CD1c-positive myeloid dendritic cell (primary cell): ENCODE measurements around the gene MALL.
"Not testable (repeated sequence)": the region's sequence is repeated elsewhere in the genome, so short reads cannot be mapped to it uniquely, and the experiment has no call there.

Experiments
- DNase-seq: peaks from one replicate; pipeline ENCODE4 v3.0.0-alpha.2; 2016; ENCODE audit errors: extremely low spot score

Gene MALL

GRCh38 chr2:110120171-110121051 lies 4.8 kb upstream of the MALL start:
- no peak for DNase-seq

DNA sequence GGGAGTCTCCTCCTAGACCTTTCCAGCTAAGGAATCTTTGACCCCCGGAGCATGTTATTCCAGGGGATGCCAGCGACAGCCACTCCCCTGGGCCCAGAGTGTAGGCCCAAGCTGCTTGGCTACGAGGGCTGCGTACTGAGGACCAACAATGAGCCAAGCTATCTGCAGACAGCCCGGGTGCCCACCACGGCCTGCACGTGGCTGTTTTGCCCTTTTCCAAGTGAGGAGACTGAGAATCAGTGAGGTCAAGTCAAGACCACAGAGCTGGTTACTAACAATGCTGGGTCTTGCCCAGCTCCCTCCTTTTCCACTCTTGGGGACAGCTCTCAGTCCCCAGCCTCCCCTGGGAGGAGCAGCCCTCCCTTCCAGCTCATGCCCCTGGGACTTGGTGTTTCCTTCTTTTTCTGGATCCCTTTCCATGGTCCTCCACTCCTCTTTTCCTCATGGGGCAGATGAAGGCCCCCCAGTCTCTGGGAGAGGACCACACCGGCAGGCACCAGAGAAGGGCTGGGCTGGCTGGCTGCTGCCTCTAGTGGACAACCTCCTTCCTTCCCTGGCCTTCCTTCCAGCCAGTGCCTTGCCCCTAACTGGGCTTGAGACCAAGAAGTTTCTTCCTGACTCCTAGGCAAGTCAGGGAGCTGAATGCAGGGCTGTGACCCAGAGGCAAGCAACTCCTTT lies 550 bp upstream of the MALL start:
- no peak for DNase-seq

GRCh38 chr2:110114831-110115255 lies 779 bp downstream of the MALL start:
- no peak for DNase-seq

DNA sequence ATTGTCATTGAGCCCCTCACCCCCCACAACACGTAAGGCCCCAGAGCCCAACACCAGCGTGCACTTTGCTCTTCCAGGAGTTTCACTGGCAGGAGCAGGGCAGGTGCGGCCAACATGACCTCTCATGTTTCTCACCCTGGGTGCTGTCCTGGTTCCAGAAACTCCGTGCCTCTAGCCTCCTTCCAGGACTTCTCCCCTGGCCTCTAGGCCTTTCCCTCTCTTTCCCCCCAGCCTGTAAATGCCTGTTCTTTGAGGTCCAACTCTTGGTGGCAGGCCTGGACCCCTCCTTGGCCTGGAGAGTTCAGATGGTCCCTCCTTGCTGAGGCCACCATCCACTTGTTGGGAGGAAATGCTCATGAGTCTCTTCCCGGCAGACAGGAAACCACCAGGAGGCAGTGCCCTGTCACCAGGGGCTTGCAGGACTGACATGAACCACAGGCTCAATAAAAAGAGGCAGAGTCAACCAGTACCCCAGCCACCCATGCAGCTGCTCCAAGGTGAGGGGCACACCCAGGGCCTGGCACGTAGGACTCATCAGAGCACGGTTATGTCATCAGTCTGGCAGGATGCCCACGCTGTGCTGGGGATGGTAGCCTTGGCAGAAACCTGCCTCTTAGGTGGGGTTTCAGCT lies 1.5 kb downstream of the MALL start:
- no peak for DNase-seq

- not testable (repeated sequence) for DNase-seq
Measured at GRCh38 chr2:110108291-110108690, 7.3 kb downstream of the MALL start.

GRCh38 chr2:110107092-110108079 lies 8.2 kb downstream of the MALL start:
- DNase-seq = no peak

GRCh38 chr2:110106642-110107041 lies 9.0 kb downstream of the MALL start:
- no peak for DNase-seq

DNA sequence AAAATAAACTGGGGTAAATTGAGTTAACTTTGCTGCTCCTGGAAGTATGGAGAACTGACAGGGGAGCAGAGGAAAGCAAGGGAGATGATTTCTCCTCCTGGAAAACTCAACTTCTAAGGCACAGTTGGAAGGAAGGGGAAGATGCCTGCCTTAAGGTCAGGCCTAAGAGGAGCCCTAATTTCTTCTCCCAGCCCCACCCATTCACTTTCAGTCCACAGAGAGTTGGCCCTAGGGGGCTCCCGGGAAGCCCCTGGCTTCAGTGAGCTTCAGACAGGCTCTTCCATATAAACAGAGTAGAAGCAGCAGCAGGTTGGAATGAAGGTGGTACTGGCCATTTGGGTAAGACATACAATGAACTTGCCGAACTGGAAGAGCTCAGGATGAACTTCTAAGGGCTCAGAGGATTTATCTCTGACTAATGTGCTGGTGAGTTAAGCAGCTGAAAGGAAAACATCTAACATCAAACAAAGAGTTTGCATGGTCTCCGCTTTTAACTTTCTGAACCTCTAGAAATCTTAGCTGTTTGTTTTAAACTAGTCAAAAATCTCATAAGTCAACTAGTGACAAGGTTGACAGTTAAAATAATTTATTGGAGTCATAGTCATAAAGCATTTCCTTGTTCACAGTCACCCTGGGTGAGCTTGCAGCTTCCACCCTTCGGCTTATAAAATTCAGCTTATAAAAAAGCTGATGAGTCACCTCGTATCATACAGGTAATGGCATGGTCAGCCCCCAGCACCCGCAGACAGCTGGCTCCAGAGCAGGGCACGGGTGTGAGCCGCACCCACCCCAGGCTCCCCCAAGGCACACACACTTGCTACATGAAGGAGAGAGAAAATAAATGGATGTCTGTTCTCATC lies 9.8 kb downstream of the MALL start:
- DNase-seq = no peak

GRCh38 chr2:110105183-110105582 lies 10.4 kb downstream of the MALL start:
- DNase-seq = no peak

GRCh38 chr2:110104025-110104771 lies 11.4 kb downstream of the MALL start:
- no peak for DNase-seq

DNA sequence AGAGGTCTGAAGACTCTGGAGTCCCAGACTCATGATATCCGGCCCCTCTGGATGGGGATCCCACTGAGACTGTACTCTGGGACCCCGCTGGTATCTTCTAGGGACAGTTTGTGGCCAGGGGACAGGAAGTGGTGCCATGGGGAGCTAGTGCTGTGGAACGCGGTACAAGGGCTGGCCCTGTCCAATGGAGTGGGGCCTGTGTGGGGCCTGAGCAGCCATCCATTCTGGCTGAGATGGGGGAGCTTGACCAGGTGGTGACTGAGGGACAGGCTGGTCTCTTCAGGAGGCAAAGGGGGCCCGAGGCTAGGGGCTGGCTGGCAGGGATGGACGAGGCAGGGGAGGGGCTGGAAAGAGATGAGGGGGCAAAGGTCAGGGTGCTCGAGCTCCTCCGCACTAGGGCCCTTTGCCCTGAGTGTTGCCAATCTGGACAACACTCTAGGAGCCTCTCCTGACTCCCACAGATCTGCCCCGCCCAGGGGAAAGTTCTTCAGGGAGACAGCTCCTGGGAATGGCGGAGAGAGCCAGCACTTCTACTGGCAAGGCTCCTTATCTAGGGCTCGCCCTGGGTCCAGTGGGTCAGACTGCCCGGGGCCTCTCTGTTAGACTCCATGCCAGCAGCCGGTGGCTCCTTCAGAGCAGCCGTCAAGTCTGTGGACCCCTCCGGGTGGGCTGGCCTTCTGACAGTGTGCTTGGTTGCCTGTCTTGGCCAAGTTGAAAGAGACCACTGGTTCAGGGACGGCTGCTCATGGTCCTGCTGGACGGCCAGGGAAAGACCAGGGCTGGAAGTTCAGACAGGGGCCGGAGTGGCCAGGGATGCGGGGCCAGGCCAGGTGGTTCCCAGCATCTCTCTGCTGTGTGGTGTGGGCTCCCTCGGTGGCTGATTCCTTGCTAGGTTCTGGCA lies 12.3 kb downstream of the MALL start:
- DNase-seq = no peak

GRCh38 chr2:110101901-110102803 lies 13.5 kb downstream of the MALL start:
- DNase-seq = peak; percentile 6

- peak; percentile 67 for DNase-seq
Measured at GRCh38 chr2:110101280-110101844, 14.3 kb downstream of the MALL start.

DNA sequence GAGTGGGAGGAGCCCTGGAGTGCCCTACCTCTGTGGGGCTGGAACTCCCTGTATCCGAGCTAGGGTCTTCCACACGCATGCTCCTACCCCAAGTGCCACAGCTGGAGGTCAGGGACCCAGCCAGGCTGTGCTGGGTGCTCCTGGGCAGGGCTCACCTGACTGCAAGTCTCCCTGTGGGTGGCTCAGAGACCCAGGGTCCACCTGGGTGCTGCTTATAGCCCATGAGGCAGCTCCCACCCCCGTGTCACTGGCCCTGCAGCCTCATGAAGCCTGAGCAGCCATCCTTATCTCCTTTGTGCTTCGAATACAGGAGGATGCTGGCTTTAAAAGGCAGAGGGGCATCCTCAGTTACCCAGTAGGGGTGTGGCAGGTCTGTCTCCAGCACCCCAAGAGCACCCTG lies 14.7 kb downstream of the MALL start:
- not testable (repeated sequence) for DNase-seq

DNA sequence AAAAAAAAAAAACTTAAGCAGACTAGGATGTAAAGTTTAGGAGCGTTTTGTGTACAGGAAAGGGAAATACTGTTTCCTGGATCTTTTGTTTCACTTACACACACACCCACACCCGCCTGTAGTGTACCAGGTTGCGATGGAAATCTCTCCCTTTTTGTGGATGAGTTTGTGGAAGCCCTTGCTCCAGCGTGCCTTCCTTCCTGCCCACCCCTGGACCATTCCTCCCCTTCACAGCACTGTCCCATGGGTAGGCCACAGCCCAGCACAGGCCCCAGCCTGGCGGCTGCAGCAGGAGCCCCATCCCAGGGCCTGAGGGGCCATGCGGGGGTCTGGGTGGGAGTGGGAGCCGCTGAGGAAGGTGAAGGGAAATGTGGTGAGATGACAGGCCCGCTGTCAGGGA lies 15.1 kb downstream of the MALL start:
- no peak for DNase-seq

DNA sequence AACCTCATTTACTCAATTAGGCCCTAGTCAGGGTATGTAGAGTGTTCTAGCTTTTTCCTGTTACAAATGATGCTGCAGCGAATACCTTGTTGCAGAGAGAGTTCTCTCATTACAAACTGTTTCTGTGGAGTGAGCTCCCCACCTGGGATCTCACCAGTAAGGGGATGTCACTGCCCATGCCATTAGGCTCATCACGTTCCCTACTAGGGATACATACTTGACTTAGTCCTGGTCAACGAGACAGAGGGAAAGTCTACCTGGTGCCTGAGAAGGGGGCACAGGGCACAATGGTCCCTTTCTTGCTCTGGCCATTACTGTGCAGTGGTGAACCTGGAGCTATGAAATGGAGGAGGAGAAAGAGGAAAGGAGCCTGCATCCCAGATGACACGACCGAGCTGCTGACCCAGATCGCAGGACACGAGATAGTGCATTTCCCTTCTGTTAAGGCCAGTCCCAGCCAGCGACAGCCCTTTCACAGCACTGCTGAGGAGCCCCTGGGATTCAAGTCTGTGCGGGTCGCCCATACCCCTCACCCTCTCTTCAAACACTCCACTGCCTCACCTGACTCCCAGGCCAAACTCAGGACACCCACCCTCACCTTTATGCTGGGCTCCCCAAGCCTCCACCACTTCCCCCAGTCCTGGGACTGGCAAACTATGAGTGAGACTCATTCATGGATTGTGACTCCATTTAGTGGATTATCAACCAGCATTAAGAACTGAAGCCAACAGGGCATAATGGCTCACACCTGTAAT lies 16.0 kb downstream of the MALL start:
- DNase-seq = no peak

GRCh38 chr2:110099038-110099425 lies 16.6 kb downstream of the MALL start:
- no peak for DNase-seq
